HG03108 (cell line): Measurements from ENCODE around the gene MMD2.

ENCODE experiments used
- ATAC-seq: cut with Tn5 transposase; IDR thresholded peaks from one replicate; pipeline ENCODE4 v1.9.1; 2021; ENCODE audit warnings: moderate library complexity; ENCODE audit not compliant: unreplicated experiment

The MMD2 gene

GRCh38 chr7:4959893-4960292 lies 906 bp upstream of the MMD2 start:
- ATAC-seq = no peak

- no peak for ATAC-seq
Measured at GRCh38 chr7:4959306-4959705, 319 bp upstream of the MMD2 start.

DNA sequence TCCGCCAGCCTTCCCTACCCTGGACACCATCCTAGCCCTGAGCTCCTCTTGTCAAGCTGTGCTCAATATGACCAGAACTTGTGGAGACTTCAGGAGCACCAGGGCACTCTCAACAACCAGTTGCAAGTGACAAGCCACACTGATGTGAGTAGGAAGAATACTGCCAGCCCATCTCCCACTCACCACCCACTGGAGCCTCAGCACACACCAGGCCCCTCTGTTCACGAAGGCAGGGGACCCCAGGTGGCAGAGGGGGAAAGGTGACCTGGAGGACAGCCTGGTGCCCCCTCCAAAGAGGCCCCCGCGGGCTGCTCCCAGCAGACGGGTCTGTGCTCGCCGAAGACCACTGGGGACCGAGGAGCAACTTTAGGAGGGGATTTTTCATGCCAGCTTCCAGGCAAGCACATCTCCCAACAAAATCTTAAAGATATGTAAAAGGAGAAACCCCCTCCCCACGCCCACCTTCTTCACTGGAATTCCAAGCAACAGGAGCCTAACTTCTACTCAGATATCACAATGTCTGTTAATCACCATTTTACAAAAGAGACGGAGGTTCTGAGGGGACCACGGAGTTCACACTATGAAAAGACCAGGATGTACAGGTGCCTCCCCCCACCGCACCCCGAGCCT lies 1.0 kb downstream of the MMD2 start:
- no peak for ATAC-seq

- no peak for ATAC-seq
Measured at GRCh38 chr7:4951903-4952636, 6.9 kb downstream of the MMD2 start.

GRCh38 chr7:4951304-4951703 lies 7.7 kb downstream of the MMD2 start:
- no peak for ATAC-seq

DNA sequence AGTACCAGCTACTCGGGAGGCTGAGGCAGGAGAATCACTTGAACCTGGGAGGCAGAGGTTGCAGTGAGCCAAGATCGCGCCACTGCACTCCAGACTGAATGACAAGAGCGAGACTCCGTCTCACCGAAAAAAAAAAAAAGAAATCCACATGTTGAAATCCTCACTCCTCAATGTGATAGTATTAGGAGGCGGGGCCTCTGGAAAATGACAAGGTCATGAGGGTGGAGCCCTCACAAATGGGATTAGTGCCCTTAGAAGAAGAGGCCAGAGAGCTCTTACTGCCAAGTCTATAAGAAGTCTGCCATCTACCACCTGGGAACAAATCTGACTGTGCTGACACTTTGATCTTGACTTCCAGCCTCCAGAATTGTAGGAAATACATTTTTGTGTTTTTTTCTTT lies 10.6 kb downstream of the MMD2 start:
- ATAC-seq = no peak

DNA sequence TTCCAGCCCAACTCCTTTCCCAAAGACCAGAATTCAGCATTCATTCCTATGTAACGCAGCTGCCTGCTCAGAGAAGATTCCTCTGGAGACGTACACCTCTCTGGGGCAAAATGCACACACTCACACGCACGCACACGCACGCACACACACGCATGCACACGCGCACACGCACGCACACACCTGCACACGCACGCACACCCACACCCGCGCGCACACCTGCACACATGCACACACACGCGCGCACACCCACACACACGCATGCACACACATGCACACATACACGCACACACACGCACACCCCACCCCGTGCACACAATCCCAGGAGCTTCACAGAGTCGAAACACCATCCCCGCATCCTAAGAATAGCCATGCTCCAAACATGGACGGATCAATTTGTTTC lies 13.0 kb downstream of the MMD2 start:
- no peak for ATAC-seq

- ATAC-seq = no peak
Measured at GRCh38 chr7:4944939-4945338, 14.0 kb downstream of the MMD2 start.

DNA sequence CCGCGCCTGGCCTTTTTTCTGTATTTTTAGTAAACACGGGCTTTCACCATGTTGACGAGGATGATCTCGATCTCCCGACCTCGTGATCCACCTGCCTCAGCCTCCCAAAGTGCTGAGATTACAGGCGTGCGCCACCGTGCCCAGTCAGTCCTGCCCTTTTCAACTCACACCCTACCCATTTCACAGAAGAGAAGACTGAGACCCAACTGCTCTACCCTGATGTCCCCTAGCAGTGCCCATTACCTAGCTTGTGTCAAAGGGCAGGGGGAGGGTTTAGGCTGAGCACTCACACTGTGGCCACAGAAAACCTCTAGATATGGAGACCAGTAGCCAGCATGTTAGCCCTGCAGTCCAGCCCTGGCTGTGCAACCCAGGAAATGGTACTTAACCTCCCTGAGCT lies 15.7 kb downstream of the MMD2 start:
- ATAC-seq = no peak

DNA sequence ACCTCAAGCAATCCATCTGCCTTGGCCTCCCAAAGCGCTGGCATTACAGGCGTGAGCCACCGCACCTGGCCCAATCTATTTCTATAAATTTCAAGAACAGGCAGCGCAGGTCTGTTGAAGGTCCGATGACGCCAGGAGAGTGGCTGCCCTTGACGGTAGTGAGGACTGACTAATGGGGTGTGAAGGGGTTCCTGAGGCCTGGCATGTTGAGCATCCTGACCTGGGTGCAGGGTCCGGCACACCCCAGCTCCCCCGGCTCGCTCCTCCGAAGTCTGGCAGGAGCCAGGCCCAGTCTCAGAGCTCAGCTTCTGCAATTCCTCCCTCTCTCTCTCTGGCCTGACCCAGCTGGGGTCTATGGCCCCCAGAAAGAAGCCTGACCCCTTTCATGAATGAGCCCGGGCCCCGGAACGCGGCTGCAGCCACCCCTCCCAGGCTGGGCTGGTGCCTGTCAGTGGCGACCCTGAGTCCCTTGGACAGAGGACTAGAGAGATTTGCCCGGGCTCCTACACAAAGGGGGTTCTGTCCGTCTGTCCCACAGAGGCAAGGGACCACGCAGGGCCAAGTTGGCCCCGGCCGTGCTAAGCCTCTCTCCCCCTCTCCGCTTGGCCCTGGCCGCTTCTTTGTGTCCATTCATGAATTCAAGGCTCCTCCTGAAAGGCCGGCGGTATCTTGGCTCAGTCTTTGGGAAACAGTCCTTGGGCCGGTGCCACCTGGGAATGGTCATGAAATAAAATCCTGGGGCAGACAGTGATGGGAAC lies 18.8 kb downstream of the MMD2 start:
- no peak for ATAC-seq

- no peak for ATAC-seq
Measured at GRCh38 chr7:4937411-4937810, 21.6 kb downstream of the MMD2 start.

DNA sequence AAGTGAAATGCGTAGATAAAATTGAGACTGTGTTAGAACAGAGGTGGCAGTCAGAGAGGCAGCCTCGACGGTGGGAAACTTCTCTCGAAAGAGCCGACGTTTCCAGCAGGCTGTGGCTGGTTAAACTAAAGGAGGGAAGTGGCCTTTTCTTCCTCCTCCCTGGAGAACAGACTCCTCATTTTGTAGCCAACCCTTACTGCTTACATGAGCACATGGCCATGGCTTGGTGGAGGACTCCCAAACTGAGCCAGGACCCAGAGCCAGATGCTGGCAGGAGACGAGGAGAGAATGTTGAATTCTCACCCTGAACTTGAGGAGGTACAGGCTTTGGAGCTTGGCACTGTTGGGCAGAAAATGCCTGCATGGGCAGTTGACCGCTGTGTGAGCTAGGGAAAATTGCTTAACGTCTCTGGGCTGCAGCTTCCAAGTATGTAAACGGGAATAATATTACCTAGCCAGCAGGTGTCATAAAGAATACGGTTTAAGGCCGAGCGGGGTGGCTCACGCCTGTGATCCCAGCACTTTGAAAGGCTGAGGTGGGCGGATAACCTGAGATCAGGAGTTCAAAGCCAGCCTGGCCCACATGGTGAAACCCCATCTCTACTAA lies 24.5 kb downstream of the MMD2 start:
- no peak for ATAC-seq

DNA sequence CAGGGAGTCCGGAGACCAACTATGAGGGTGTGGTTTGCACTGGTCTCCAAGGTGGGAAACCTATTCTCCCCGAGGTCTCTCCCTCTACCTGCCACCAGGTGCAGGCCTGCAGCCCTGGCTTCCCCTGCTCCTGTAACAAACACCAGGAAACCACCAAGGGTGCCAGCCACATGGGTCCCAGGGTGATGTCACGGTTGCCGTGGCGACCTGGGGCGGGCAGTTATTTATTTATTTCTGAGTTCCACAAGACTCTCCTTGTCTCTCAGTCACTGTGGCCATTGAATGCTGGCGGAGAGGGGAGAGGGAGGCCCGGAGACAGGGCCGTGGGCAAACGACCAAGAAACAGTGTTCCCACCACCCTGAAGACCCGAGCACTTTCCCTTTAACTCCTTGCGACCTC lies 27.0 kb downstream of the MMD2 start:
- ATAC-seq = no peak

- no peak for ATAC-seq
Measured at GRCh38 chr7:4929005-4929404, 30.0 kb downstream of the MMD2 start.

DNA sequence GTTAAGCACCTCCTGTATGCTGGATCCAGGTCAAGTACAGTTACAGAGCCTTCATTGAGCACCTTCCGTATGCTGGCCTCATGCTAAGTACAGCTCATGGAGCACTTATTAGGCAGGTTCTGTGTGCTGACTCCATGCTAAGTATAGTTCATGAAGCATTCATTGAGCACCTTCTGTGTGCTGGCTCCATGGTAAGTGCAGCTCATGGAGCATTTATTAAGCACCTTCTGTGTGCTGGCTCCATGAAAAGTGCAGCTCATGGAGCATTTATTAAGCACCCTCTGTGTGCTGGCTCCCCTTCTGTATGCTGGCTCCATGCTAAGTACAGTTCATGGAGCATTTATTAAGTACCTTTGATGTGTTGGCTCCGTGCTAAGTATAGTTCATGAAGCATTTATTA lies 30.5 kb downstream of the MMD2 start:
- ATAC-seq = no peak

GRCh38 chr7:4919969-4920766 lies 38.8 kb downstream of the MMD2 start:
- ATAC-seq = no peak

DNA sequence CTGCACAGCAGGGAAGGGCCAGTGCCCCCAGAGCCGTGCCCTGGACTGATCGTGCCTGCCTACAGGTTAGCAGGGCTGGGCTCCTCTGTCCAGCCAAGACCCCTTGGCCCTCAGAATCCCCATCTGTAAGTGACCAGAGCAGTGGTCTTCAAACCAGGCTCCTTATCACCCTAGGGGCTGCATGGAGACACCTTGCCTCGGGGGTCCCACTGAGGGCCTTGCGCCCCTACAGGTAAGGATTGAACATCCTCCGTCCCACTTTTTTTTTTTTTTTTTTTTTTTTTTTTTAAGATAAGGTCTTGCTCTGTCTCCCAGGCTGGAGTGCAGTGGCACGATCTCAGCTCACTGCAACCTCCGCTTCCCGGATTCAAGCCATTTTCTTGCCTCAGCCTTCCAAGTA lies 42.9 kb downstream of the MMD2 start:
- ATAC-seq = no peak

GRCh38 chr7:4911111-4911828 lies 47.7 kb downstream of the MMD2 start:
- no peak for ATAC-seq

DNA sequence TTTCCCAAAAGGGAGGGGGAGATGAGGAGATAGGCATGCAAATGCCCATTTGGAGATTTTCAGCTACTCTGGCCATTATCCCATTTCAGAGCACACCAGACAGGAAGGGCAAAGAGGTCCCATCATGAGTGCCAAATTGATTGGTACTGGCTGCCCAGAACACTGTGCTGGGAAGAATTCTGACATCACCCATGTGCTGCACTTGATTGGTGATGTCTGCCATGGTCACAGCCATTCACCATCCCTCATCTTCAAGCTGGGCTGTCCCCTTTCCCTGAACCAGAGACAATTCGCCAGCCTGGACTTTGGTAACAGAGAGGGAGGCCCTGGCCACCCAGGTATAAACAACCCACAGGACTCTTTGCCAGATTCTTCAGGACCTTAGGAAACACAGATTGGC lies 52.3 kb downstream of the MMD2 start:
- ATAC-seq = no peak

GRCh38 chr7:4905171-4905570 lies 53.8 kb downstream of the MMD2 start:
- no peak for ATAC-seq
